NB4 (cell line): Measurements from ENCODE around the gene SPINK1.
A peak's percentile ranks its signal among the peaks of the same experiment; 100 is the strongest.

ENCODE experiments used
- DNase-seq: peaks from one replicate; pipeline ENCODE4 v3.0.0; 2010; ENCODE audit warnings: low read depth
- H3K4me3 ChIP-seq: one replicate; pipeline ENCODE4 v1.5.1; 2011; ENCODE audit warnings: mild to moderate bottlenecking, low read depth, low read length, moderate library complexity
- MYC ChIP-seq: IDR thresholded peaks from 2 replicates; pipeline ENCODE4 v1.6.1; 2011; ENCODE audit warnings: low read depth, low read length
- POLR2A ChIP-seq: IDR thresholded peaks from 2 replicates; pipeline ENCODE4 v1.6.1; 2011; ENCODE audit warnings: mild to moderate bottlenecking; ENCODE audit not compliant: insufficient read length; ENCODE audit errors: extremely low read depth
- TF ChIP-seq, protein P1 (sequence below): IDR thresholded peaks from one replicate; pipeline ENCODE4 v1.5.1; 2012; ENCODE audit warnings: low read depth, low read length
- TF ChIP-seq, protein P2 (sequence below): IDR thresholded peaks from 2 replicates; pipeline ENCODE4 v1.6.1; 2011; ENCODE audit warnings: low read depth, low read length

Gene SPINK1

GRCh38 chr5:147860641-147861025 is 29.2 kb upstream of the SPINK1 start:
- H3K4me3 ChIP-seq = no peak overlapping the region
- TF ChIP-seq, protein P1, sequence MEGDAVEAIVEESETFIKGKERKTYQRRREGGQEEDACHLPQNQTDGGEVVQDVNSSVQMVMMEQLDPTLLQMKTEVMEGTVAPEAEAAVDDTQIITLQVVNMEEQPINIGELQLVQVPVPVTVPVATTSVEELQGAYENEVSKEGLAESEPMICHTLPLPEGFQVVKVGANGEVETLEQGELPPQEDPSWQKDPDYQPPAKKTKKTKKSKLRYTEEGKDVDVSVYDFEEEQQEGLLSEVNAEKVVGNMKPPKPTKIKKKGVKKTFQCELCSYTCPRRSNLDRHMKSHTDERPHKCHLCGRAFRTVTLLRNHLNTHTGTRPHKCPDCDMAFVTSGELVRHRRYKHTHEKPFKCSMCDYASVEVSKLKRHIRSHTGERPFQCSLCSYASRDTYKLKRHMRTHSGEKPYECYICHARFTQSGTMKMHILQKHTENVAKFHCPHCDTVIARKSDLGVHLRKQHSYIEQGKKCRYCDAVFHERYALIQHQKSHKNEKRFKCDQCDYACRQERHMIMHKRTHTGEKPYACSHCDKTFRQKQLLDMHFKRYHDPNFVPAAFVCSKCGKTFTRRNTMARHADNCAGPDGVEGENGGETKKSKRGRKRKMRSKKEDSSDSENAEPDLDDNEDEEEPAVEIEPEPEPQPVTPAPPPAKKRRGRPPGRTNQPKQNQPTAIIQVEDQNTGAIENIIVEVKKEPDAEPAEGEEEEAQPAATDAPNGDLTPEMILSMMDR = no peak
- TF ChIP-seq, protein P2, sequence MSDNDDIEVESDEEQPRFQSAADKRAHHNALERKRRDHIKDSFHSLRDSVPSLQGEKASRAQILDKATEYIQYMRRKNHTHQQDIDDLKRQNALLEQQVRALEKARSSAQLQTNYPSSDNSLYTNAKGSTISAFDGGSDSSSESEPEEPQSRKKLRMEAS = no peak
- TF ChIP-seq POLR2A (no peak), MYC (no peak)
- no peak for DNase-seq

DNA sequence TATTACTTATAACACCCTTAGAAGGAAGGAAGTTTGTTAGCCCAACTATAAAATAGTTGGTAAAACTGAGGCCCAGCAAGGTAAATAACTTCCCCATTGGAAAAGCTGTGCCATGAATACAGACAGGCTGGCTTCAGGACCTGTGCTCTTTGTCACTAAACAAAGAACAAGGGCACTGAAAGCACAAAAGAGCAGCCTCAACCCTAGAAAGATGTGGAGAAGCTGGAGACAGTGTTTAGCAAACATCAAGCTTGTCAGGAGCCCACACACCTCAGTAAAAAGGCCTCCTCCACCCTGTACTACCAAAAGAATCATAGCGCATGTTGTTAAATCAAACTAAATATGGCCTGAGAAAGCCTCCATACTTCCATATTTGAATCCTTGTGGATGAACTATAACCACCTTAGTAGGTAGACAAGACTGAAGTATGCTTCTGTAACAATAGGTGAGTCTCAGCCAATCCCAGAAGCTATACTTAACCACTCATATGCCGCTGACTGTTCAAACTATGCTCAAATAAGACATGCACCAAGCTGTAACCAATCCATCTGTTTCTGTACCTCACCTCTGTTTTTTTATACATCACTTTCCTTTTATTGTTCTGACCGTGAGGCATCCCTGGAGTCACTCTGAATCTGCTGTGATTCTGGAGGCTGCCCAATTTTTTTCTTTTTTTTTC is 28.6 kb upstream of the SPINK1 start:
- H3K4me3 ChIP-seq = no peak overlapping the region
- TF ChIP-seq, protein P1 = no peak
- TF ChIP-seq MYC (no peak), POLR2A (no peak)
- TF ChIP-seq, protein P2 = no peak
- DNase-seq = no peak

DNA sequence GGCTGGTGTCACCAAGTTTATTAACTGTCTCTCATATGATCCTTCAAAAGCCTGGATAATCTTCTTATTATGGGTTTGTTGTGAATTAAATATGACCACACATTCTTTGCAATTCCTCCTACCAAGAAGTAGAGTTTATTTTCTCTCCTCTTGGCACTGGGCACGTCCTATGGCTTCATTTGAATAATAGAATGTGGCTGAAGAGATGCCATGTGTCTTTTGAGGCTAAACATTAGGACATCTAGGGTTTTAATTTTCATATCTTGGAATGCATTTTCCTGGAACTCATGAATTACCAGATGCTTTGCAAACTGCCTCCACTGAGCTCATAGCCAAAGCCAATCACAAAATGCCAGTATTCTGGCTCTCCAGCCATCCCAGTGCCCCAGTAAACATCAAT is 27.1 kb upstream of the SPINK1 start:
- DNase-seq = no peak
- TF ChIP-seq POLR2A = no peak
- TF ChIP-seq, protein P2 = no peak
- TF ChIP-seq, protein P1 = no peak
- TF ChIP-seq MYC = no peak
- no peak overlapping the region for H3K4me3 ChIP-seq

- TF ChIP-seq POLR2A = no peak
- TF ChIP-seq, protein P2 = no peak
- TF ChIP-seq, protein P1 = peak; percentile 67
- H3K4me3 ChIP-seq = no peak overlapping the region
- peak; percentile 56 for DNase-seq
These were observed 26.0 kb upstream of the SPINK1 start for GRCh38 chr5:147857302-147858129.

DNA sequence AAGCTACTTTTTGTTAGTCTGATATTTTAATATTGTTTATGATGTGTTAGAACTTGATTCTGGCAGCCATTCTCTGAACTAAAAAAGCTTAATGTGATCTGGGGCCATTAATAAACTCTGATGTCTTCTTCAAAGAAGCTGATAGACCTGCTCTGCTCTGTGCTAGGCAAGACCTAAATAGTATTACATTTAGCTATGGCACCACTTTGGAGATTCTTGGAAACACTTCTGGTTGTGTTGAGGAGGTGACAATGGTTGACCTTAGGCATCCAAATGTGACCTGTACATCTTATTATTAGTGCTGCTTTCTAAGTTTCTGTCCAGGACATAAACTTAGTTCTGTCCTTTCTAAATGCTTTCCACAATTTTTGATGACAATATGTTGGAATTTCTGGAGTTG is 25.3 kb upstream of the SPINK1 start:
- no peak overlapping the region for H3K4me3 ChIP-seq
- TF ChIP-seq POLR2A (no peak), MYC (no peak)
- TF ChIP-seq, protein P2 = no peak
- TF ChIP-seq, protein P1 = no peak
- DNase-seq = no peak
